Vagina (tissue), 2 donors: ENCODE data around the gene FAM151A. TPM values are rescaled to one million over a fixed set of nuclear protein-coding genes. Genes with fewer than 3 reads are reported as not detected.

Experiments used
- DNase-seq, 2 donors: peaks; one replicate each; pipeline ENCODE4 v3.0.0-alpha.2; 2017; ENCODE audit errors: extremely low spot score in 2 of 2
- H3K27ac ChIP-seq: fragments of 200-600 bp; sonication (generic); one replicate; pipeline ENCODE4 v1.5.1; 2019
- H3K27me3 ChIP-seq: fragments of 200-600 bp; sonication (generic); one replicate; pipeline ENCODE4 v1.5.1; 2019
- H3K36me3 ChIP-seq, 2 donors: fragments of 200-600 bp; sonication (generic); one replicate each; pipeline ENCODE4 v1.5.1; 2017 to 2019
- H3K4me1 ChIP-seq: fragments of 200-600 bp; sonication (generic); one replicate; pipeline ENCODE4 v1.5.1; 2019
- H3K4me3 ChIP-seq, 2 donors: fragments of 200-600 bp; sonication (generic); 1 replicate in 1 of 2; 2 replicates in 1 of 2; pipeline ENCODE4 v1.5.1; 2016 to 2019
- H3K9me3 ChIP-seq: fragments of 200-600 bp; sonication (generic); one replicate; pipeline ENCODE4 v1.5.1; 2019
- CTCF ChIP-seq, 3 experiments: fragments of 450-650 bp in 2 of 3; fragments of 200-600 bp in 1 of 3; sonication (generic) in 1 of 3; IDR thresholded peaks; one replicate each; pipeline ENCODE4 v1.5.1; 2017 to 2019; ENCODE audit warnings: antibody characterized with exemption in 3 of 3, mild to moderate bottlenecking in 2 of 3, moderate library complexity in 2 of 3
- POLR2A ChIP-seq, 2 donors: fragments of 450-650 bp; IDR thresholded peaks; one replicate each; pipeline ENCODE4 v1.6.1; 2017; ENCODE audit warnings: antibody characterized with exemption in 2 of 2, mild to moderate bottlenecking in 2 of 2, moderate library complexity in 2 of 2
- POLR2AphosphoS5 ChIP-seq, 2 donors: sonication (generic); formaldehyde crosslinking; IDR thresholded peaks; one replicate each; pipeline ENCODE4 v1.9.0; 2017; ENCODE audit warnings: antibody characterized with exemption in 2 of 2, mild to moderate bottlenecking in 2 of 2, low read depth in 1 of 2; ENCODE audit not compliant: insufficient read depth in 1 of 2
- intact Hi-C: fragments of 100-400 bp; cut with DNase I; formaldehyde crosslinking; loops from one replicate; pipeline ENCODE4 v1.15.1; 2023
- total RNA-seq: library from RNA; depleted of rRNA; stranded (reverse); fragments of >200 nt; gene quantifications from one replicate; pipeline ENCODE4 v1.2.3, GENCODE V29; 2016

Gene FAM151A
- total RNA-seq, 1 donor from 2014 or later = not detected

DNA sequence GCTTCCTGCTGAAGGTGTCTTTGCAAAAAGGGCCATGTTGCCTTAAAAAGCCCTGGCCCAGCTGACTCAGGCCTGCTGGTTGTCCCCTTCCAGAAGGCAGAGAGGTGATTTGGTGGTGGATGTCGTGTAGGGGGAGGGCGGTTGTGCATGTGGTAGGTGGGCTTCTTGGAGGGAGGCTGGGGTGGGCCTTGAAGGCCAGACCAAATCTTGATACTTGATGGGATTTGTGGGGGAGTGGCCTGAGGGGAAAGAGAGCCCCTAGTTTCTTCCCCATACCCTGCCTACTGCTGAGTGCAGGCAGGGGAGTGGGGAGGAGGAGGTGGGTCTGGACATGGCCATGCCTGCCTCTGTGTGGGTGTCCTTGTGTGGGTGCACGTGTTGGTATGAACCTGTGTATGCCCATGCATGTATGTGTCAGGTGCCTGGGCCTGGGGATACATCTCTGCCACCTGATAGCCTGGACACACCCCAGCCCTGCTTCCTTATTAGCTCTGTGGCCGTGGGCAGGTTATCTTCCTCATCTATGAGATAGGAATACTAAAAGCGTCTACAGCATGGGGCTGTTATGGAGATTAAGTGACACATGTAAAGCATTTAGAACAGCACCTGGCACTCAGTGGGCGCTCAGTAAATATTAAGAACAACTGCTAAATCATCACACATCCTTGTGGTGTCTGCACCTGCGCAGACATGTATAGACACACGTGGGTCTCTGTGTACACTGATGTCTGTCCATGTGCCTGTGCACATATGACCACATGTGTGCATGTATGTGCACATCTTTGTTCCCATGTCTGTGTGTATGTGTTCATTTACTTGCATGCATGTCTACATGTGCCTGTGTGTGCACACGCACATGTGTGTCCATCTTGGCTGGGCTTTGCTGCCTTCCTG lies 17.0 kb downstream of the FAM151A start:
- no peak for TF ChIP-seq CTCF (IDR thresholded peaks at IDR 0.05)
- TF ChIP-seq POLR2AphosphoS5 (IDR thresholded peaks at IDR 0.05; ENCODE audit: insufficient read depth in 1 of 2, low read depth in 1 of 2) = no peak
- TF ChIP-seq POLR2A (IDR thresholded peaks at IDR 0.05) = no peak
- Histone ChIP-seq H3K36me3 (no peaks in the 10 kb centered on the region), H3K4me1 (no peaks in the 10 kb centered on the region), H3K9me3 (no peaks in the 10 kb centered on the region), H3K27ac (no peak overlapping the region), H3K27me3 (no peaks in the 10 kb centered on the region), H3K4me3 (no peak overlapping the region)
- DNase-seq = no peak
- intact Hi-C loops = no loop called here

- intact Hi-C loops = no loop called here
- Histone ChIP-seq H3K27me3 (no peaks in the 10 kb centered on the region), H3K27ac (no peak overlapping the region), H3K9me3 (no peaks in the 10 kb centered on the region), H3K36me3 (no peaks in the 10 kb centered on the region), H3K4me3 (no peak overlapping the region), H3K4me1 (no peaks in the 10 kb centered on the region)
- DNase-seq = no peak
- TF ChIP-seq POLR2A (IDR thresholded peaks at IDR 0.05) (no peak), CTCF (IDR thresholded peaks at IDR 0.05) (no peak)
These were observed 18.6 kb downstream of the FAM151A start for GRCh38 chr1:54604572-54605370.

DNA sequence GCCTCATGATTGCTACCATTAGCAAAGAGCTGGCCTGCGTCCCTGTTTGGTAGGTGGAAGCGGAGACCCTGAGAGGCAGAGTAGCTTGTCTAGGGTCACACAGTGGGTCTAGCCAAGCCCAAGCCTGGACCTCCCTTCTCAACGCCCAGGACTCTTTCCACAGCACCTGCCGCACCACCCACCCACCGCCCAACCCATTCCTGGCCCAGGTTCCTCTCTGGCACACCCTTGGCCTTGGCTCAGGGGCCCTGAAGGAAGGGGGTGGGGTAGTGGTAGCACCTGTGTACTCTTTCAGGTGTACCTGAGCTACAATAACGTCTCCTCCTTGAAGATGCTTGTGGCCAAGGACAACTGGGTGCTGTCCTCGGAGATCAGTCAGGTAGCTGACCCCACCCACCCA lies 19.3 kb downstream of the FAM151A start:
- intact Hi-C loops = no loop called here
- H3K27me3 ChIP-seq = no peaks in the 10 kb centered on the region
- no peaks in the 10 kb centered on the region for H3K9me3 ChIP-seq
- no peaks in the 10 kb centered on the region for H3K4me1 ChIP-seq
- no peak overlapping the region for H3K4me3 ChIP-seq
- no peaks in the 10 kb centered on the region for H3K36me3 ChIP-seq
- DNase-seq = no peak
- no peak overlapping the region for H3K27ac ChIP-seq
- TF ChIP-seq CTCF (IDR thresholded peaks at IDR 0.05) (no peak), POLR2A (IDR thresholded peaks at IDR 0.05) (no peak), POLR2AphosphoS5 (IDR thresholded peaks at IDR 0.05; ENCODE audit: insufficient read depth in 1 of 2, low read depth in 1 of 2) (no peak)

DNA sequence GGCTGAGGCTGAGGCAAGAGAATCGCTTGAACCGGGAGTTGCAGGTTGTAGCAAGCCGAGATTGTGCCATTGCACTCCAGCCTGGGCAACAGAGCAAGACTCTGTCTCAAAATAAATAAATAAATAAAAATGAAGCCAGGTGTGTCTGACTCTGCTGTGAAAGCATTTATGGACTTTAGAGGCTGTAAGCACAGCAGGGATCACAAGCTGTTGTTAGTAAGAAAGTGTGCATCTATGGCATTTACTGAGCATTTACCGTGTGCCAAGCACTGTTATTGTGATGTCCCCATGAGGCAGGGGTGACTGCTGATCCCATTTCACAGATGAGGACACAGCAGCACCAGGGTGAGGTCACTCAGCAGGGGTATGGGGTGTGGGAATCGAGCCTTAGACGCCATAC lies 20.1 kb downstream of the FAM151A start:
- H3K36me3 ChIP-seq = no peaks in the 10 kb centered on the region

More for the DNA sequence above, 20.1 kb downstream of the FAM151A start:
- Histone ChIP-seq H3K27me3 (no peaks in the 10 kb centered on the region), H3K27ac (no peak overlapping the region), H3K4me3 (no peak overlapping the region), H3K9me3 (no peaks in the 10 kb centered on the region), H3K4me1 (no peaks in the 10 kb centered on the region)
- TF ChIP-seq POLR2A (IDR thresholded peaks at IDR 0.05) = no peak
- no peak for TF ChIP-seq POLR2AphosphoS5 (IDR thresholded peaks at IDR 0.05; ENCODE audit: insufficient read depth in 1 of 2, low read depth in 1 of 2)
- TF ChIP-seq CTCF (IDR thresholded peaks at IDR 0.05) = no peak
- intact Hi-C loops = no loop called here
- no peak for DNase-seq
